H9 (cell line): ENCODE results near the gene ARHGDIB. TPM values are rescaled to one million over a fixed set of nuclear protein-coding genes. Genes with fewer than 3 reads are reported as not detected.

Source experiments
- DNase-seq: peaks from one replicate; pipeline ENCODE4 v3.0.0-alpha.2; 2017
- H2AFZ ChIP-seq: one replicate; pipeline ENCODE4 v1.6.1; 2013; ENCODE audit warnings: mild to moderate bottlenecking, low read length, control low read depth, moderate library complexity
- H2AK5ac ChIP-seq: 2 replicates; pipeline ENCODE4 v1.6.1; 2013; ENCODE audit warnings: low read length, control low read depth, mixed read lengths; ENCODE audit not compliant: insufficient read length
- H2BK120ac ChIP-seq: one replicate; pipeline ENCODE4 v1.6.1; 2013; ENCODE audit warnings: low read depth, mild to moderate bottlenecking, low read length, control low read depth, inconsistent platforms; ENCODE audit not compliant: poor library complexity, severe bottlenecking
- H2BK12ac ChIP-seq: 2 replicates; pipeline ENCODE4 v1.6.1; 2013; ENCODE audit warnings: low read length, control low read depth, mixed read lengths, low read depth; ENCODE audit not compliant: insufficient read length
- H2BK15ac ChIP-seq: 2 replicates; pipeline ENCODE4 v1.6.1; 2013; ENCODE audit warnings: low read depth, low read length, control low read depth
- H2BK20ac ChIP-seq: one replicate; pipeline ENCODE4 v1.6.1; 2013; ENCODE audit warnings: low read depth, mild to moderate bottlenecking, low read length, control low read depth, inconsistent platforms; ENCODE audit not compliant: poor library complexity, severe bottlenecking
- H2BK5ac ChIP-seq: 2 replicates; pipeline ENCODE4 v1.6.1; 2013; ENCODE audit warnings: low read length, control low read depth, mixed read lengths; ENCODE audit not compliant: insufficient read length
- H3K14ac ChIP-seq: 2 replicates; pipeline ENCODE4 v1.6.1; 2013; ENCODE audit warnings: low read length, control low read depth; ENCODE audit not compliant: insufficient read depth
- H3K18ac ChIP-seq: 2 replicates; pipeline ENCODE4 v1.6.1; 2013; ENCODE audit warnings: low read depth, mild to moderate bottlenecking, mixed read lengths, low read length, control low read depth; ENCODE audit not compliant: insufficient read length
- H3K23ac ChIP-seq: 2 replicates; pipeline ENCODE4 v1.6.1; 2013; ENCODE audit warnings: low read length, control low read depth, mixed read lengths, low read depth; ENCODE audit not compliant: insufficient read length
- H3K23me2 ChIP-seq: 2 replicates; pipeline ENCODE4 v1.6.1; 2013; ENCODE audit warnings: low read depth, mild to moderate bottlenecking, mixed read lengths, low read length, control low read depth; ENCODE audit not compliant: insufficient read length, poor library complexity, severe bottlenecking
- H3K27ac ChIP-seq: 2 replicates; pipeline ENCODE4 v1.5.1; 2013; ENCODE audit warnings: low read length, control low read depth, mixed read lengths, low read depth; ENCODE audit not compliant: insufficient read length
- H3K27me3 ChIP-seq: 2 replicates; pipeline ENCODE4 v1.6.1; 2013; ENCODE audit warnings: low read length, control low read depth, inconsistent platforms; ENCODE audit not compliant: insufficient read depth
- H3K4ac ChIP-seq: 2 replicates; pipeline ENCODE4 v1.6.1; 2013; ENCODE audit warnings: low read depth, mild to moderate bottlenecking, control low read depth, inconsistent platforms, low read length, moderate library complexity
- H3K4me1 ChIP-seq: 2 replicates; pipeline ENCODE4 v1.6.1; 2013; ENCODE audit warnings: low read length, control low read depth, inconsistent platforms; ENCODE audit not compliant: insufficient read depth
- H3K4me2 ChIP-seq: 2 replicates; pipeline ENCODE4 v1.6.1; 2013; ENCODE audit warnings: low read length, control low read depth, mixed read lengths; ENCODE audit not compliant: insufficient read length, insufficient read depth
- H3K56ac ChIP-seq: 2 replicates; pipeline ENCODE4 v1.6.1; 2013; ENCODE audit warnings: low read depth, mild to moderate bottlenecking, mixed read lengths, low read length, control low read depth; ENCODE audit not compliant: insufficient read length
- H3K79me1 ChIP-seq: 2 replicates; pipeline ENCODE4 v1.6.1; 2013; ENCODE audit warnings: low read depth, mild to moderate bottlenecking, moderate library complexity, low read length, control low read depth, inconsistent platforms; ENCODE audit not compliant: insufficient read depth, poor library complexity, severe bottlenecking
- H3K79me2 ChIP-seq: 2 replicates; pipeline ENCODE4 v1.6.1; 2013; ENCODE audit warnings: low read length, control low read depth, inconsistent platforms; ENCODE audit not compliant: insufficient read depth
- H3K9ac ChIP-seq: 2 replicates; pipeline ENCODE4 v1.6.1; 2013; ENCODE audit warnings: low read length, control low read depth, mixed read lengths; ENCODE audit not compliant: insufficient read length; ENCODE audit errors: extremely low read depth
- H3K9me3 ChIP-seq: one replicate; pipeline ENCODE4 v1.6.1; 2013; ENCODE audit warnings: low read depth, low read length, inconsistent platforms; ENCODE audit not compliant: control insufficient read depth
- H3T11ph ChIP-seq: one replicate; pipeline ENCODE4 v1.6.1; 2013; ENCODE audit warnings: mild to moderate bottlenecking, low read length, control low read depth, inconsistent platforms
- H4K20me1 ChIP-seq: one replicate; pipeline ENCODE4 v1.6.1; 2013; ENCODE audit not compliant: control insufficient read depth, insufficient read length, insufficient read depth
- H4K5ac ChIP-seq: 2 replicates; pipeline ENCODE4 v1.6.1; 2013; ENCODE audit warnings: low read depth, mild to moderate bottlenecking, mixed read lengths, low read length, control low read depth; ENCODE audit not compliant: insufficient read length
- H4K8ac ChIP-seq: replicated peaks from 2 replicates; pipeline ENCODE4 v1.6.1; 2013; ENCODE audit warnings: low read length, control low read depth, mixed read lengths, low read depth; ENCODE audit not compliant: insufficient read length
- H4K91ac ChIP-seq: 2 replicates; pipeline ENCODE4 v1.6.1; 2013; ENCODE audit warnings: low read depth, mild to moderate bottlenecking, moderate library complexity, mixed read lengths, low read length, control low read depth; ENCODE audit not compliant: insufficient read length
- H3K27ac Mint-ChIP-seq, 3 experiments: 2 replicates in 2 of 3; 3 replicates in 1 of 3; pipeline ENCODE4 v1.8.0; 2020 to 2021; ENCODE audit warnings: mixed read lengths in 3 of 3, mild to moderate bottlenecking in 1 of 3, moderate library complexity in 1 of 3
- H3K27me3 Mint-ChIP-seq: 2 replicates; pipeline ENCODE4 v1.8.0; 2021; ENCODE audit warnings: low read depth, mild to moderate bottlenecking, moderate library complexity, mixed read lengths
- H3K36me3 Mint-ChIP-seq, 3 experiments: 2 replicates in 2 of 3; 3 replicates in 1 of 3; pipeline ENCODE4 v1.8.0; 2020 to 2021; ENCODE audit warnings: low read depth in 3 of 3, mixed read lengths in 3 of 3; ENCODE audit not compliant: insufficient read depth in 1 of 3
- H3K4me1 Mint-ChIP-seq, 2 experiments: 2 replicates each; pipeline ENCODE4 v1.8.0; 2020; ENCODE audit warnings: mixed read lengths in 2 of 2
- H3K4me3 Mint-ChIP-seq, 2 experiments: 2 replicates in 1 of 2; 3 replicates in 1 of 2; pipeline ENCODE4 v1.8.0; 2020 to 2021; ENCODE audit warnings: mild to moderate bottlenecking in 2 of 2, mixed read lengths in 2 of 2, moderate library complexity in 1 of 2
- H3K9me3 Mint-ChIP-seq, 2 experiments: 2 replicates in 1 of 2; 3 replicates in 1 of 2; pipeline ENCODE4 v1.8.0; 2020; ENCODE audit warnings: mild to moderate bottlenecking in 2 of 2, mixed read lengths in 2 of 2, moderate library complexity in 1 of 2
- WGBS: extraction: QIAGEN DNeasy Blood & Tissue Kit; methylation state at CpG from one replicate; pipeline ENCODE4 v1.1.7; 2013; ENCODE audit warnings: missing lambda C conversion rate, low lambda C conversion rate, mixed read lengths; ENCODE audit not compliant: insufficient read length; ENCODE audit errors: extremely low coverage; 5-methylcytosine and 5-hydroxymethylcytosine counted together
- total RNA-seq: library from RNA; stranded (reverse); gene quantifications from 2 replicates; pipeline ENCODE4 v1.2.1, GENCODE V29; 2021
- TF ChIP-seq, protein P1 (sequence below): fragments of 200-600 bp; sonication (generic); conservative IDR thresholded peaks from 3 replicates; pipeline ENCODE4 v1.8.0; 2021; ENCODE audit warnings: antibody characterized with exemption, mild to moderate bottlenecking

The ARHGDIB gene
- total RNA-seq, 1 experiment from 2014 or later = 0.44 TPM

GRCh38 chr12:14963520-14963919 is 2.1 kb upstream of the ARHGDIB start:
- H3K27me3 ChIP-seq = no peaks in the 10 kb centered on the region
- Mint-ChIP-seq H3K4me3 (no peak overlapping the region), H3K27ac (no peak overlapping the region), H3K4me1 (peaks cover 10 to 12% of the 10 kb centered on the region in 2 experiments), H3K9me3 (no peaks in the 10 kb centered on the region), H3K27me3 (no peaks in the 10 kb centered on the region), H3K36me3 (no peaks in the 10 kb centered on the region)
- no peak overlapping the region for H3K9ac ChIP-seq
- no peak overlapping the region for H3K14ac ChIP-seq
- H2AFZ ChIP-seq = no peak overlapping the region
- H3K18ac ChIP-seq = no peak overlapping the region
- H2BK15ac ChIP-seq = no peak overlapping the region
- H4K5ac ChIP-seq = no peak overlapping the region
- no peak overlapping the region for H4K91ac ChIP-seq
- H2BK20ac ChIP-seq = no peak overlapping the region
- H4K20me1 ChIP-seq = no peaks in the 10 kb centered on the region
- no CpG with 5 or more reads among the region's 7 CpGs for whole genome bisulfite sequencing
- no peaks in the 10 kb centered on the region for H3K79me2 ChIP-seq
- H3K23ac ChIP-seq = no peak overlapping the region
- no peaks in the 10 kb centered on the region for H3K23me2 ChIP-seq
- H4K8ac ChIP-seq = no peak overlapping the region
- H3K4me2 ChIP-seq = no peak overlapping the region
- H2AK5ac ChIP-seq = no peak overlapping the region
- no peak for DNase-seq
- no peaks in the 10 kb centered on the region for H3K79me1 ChIP-seq
- no peak overlapping the region for H2BK5ac ChIP-seq
- TF ChIP-seq, protein P1, sequence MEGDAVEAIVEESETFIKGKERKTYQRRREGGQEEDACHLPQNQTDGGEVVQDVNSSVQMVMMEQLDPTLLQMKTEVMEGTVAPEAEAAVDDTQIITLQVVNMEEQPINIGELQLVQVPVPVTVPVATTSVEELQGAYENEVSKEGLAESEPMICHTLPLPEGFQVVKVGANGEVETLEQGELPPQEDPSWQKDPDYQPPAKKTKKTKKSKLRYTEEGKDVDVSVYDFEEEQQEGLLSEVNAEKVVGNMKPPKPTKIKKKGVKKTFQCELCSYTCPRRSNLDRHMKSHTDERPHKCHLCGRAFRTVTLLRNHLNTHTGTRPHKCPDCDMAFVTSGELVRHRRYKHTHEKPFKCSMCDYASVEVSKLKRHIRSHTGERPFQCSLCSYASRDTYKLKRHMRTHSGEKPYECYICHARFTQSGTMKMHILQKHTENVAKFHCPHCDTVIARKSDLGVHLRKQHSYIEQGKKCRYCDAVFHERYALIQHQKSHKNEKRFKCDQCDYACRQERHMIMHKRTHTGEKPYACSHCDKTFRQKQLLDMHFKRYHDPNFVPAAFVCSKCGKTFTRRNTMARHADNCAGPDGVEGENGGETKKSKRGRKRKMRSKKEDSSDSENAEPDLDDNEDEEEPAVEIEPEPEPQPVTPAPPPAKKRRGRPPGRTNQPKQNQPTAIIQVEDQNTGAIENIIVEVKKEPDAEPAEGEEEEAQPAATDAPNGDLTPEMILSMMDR = no peak
- H3K56ac ChIP-seq = no peak overlapping the region
- H2BK12ac ChIP-seq = no peak overlapping the region
- no peak overlapping the region for H3T11ph ChIP-seq
- H2BK120ac ChIP-seq = no peak overlapping the region
- no peak overlapping the region for H3K27ac ChIP-seq
- peaks cover 3% of the 10 kb centered on the region for H3K4me1 ChIP-seq
- no peaks in the 10 kb centered on the region for H3K9me3 ChIP-seq
- no peak overlapping the region for H3K4ac ChIP-seq
